Neural crest cell (in vitro differentiated cells): ENCODE measurements around the gene STXBP4. TPM values are rescaled to one million over a fixed set of nuclear protein-coding genes. Genes with fewer than 3 reads are reported as not detected.

ENCODE experiments used
- DNase-seq: peaks from one replicate; pipeline ENCODE4 v3.0.0; 2021; ENCODE audit warnings: low read depth, mixed read lengths, low spot score
- H3K27ac Mint-ChIP-seq: one replicate; pipeline ENCODE4 v1.8.0; 2021; ENCODE audit warnings: mild to moderate bottlenecking, mixed read lengths; ENCODE audit not compliant: unreplicated experiment
- H3K27me3 Mint-ChIP-seq: 2 replicates; pipeline ENCODE4 v1.8.0; 2021; ENCODE audit warnings: low read depth, mild to moderate bottlenecking, mixed read lengths
- H3K36me3 Mint-ChIP-seq: 2 replicates; pipeline ENCODE4 v1.8.0; 2021; ENCODE audit warnings: low read depth, mild to moderate bottlenecking, mixed read lengths
- H3K4me1 Mint-ChIP-seq: 2 replicates; pipeline ENCODE4 v1.8.0; 2021; ENCODE audit warnings: mixed read lengths
- H3K4me3 Mint-ChIP-seq: one replicate; pipeline ENCODE4 v1.8.0; 2021; ENCODE audit warnings: mild to moderate bottlenecking, mixed read lengths
- H3K9me3 Mint-ChIP-seq: 2 replicates; pipeline ENCODE4 v1.8.0; 2021; ENCODE audit warnings: mixed read lengths
- CTCF ChIP-seq: fragments of 200-600 bp; sonication (generic); conservative IDR thresholded peaks from 2 replicates; pipeline ENCODE4 v1.5.0; 2021; ENCODE audit warnings: antibody characterized with exemption, mild to moderate bottlenecking
- total RNA-seq: library from RNA; stranded (reverse); gene quantifications from 2 replicates; pipeline ENCODE4 v1.2.1, GENCODE V29; 2021

The STXBP4 gene
- total RNA-seq, 1 donor from 2014 or later: 32.7 TPM

- no peaks in the 10 kb centered on the region for H3K27me3 Mint-ChIP-seq
- no peaks in the 10 kb centered on the region for H3K4me1 Mint-ChIP-seq
- H3K27ac Mint-ChIP-seq: no peak overlapping the region
- H3K9me3 Mint-ChIP-seq: no peaks in the 10 kb centered on the region
- no peak for DNase-seq
- H3K36me3 Mint-ChIP-seq: peaks cover 20% of the 10 kb centered on the region
- no peak for TF ChIP-seq CTCF
- H3K4me3 Mint-ChIP-seq: no peak overlapping the region
Observed at GRCh38 chr17:55160501-55160900, 191.9 kb downstream of the STXBP4 start.

- no peak for TF ChIP-seq CTCF
- H3K27me3 Mint-ChIP-seq: no peaks in the 10 kb centered on the region
- H3K27ac Mint-ChIP-seq: no peak overlapping the region
- DNase-seq: no peak
- no peaks in the 10 kb centered on the region for H3K9me3 Mint-ChIP-seq
- no peak overlapping the region for H3K4me3 Mint-ChIP-seq
- H3K36me3 Mint-ChIP-seq: peaks cover 20% of the 10 kb centered on the region
- no peaks in the 10 kb centered on the region for H3K4me1 Mint-ChIP-seq
Observed at GRCh38 chr17:55161935-55162555, 193.5 kb downstream of the STXBP4 start.

GRCh38 chr17:55162556-55162946 lies 194.0 kb downstream of the STXBP4 start:
- Mint-ChIP-seq H3K27ac (no peak overlapping the region), H3K4me1 (no peaks in the 10 kb centered on the region), H3K36me3 (peaks cover 20% of the 10 kb centered on the region), H3K9me3 (no peaks in the 10 kb centered on the region), H3K4me3 (no peak overlapping the region), H3K27me3 (no peaks in the 10 kb centered on the region)
- no peak for TF ChIP-seq CTCF
- DNase-seq: no peak

GRCh38 chr17:55163408-55163807 lies 194.8 kb downstream of the STXBP4 start:
- no peak for DNase-seq
- Mint-ChIP-seq H3K4me3 (no peak overlapping the region), H3K4me1 (no peaks in the 10 kb centered on the region), H3K36me3 (peaks cover 17% of the 10 kb centered on the region), H3K27ac (no peak overlapping the region), H3K27me3 (no peaks in the 10 kb centered on the region), H3K9me3 (no peaks in the 10 kb centered on the region)
- no peak for TF ChIP-seq CTCF

- Mint-ChIP-seq H3K27me3 (no peaks in the 10 kb centered on the region), H3K4me1 (no peaks in the 10 kb centered on the region), H3K27ac (peak overlapping the region; percentile 64), H3K4me3 (no peak overlapping the region), H3K36me3 (peaks cover 17% of the 10 kb centered on the region), H3K9me3 (no peaks in the 10 kb centered on the region)
- no peak for DNase-seq
- no peak for TF ChIP-seq CTCF
Observed at GRCh38 chr17:55166506-55166905, 197.9 kb downstream of the STXBP4 start.
